K562 (cell line): ENCODE measurements around the gene APOLD1. TPM values are rescaled to one million over a fixed set of nuclear protein-coding genes. Genes with fewer than 3 reads are reported as not detected.

Source experiments
- ATAC-seq: fragments of 200-7000 bp; cut with Tn5 transposase; 3 replicates; pipeline ENCODE4 v1.9.1; 2020; ENCODE audit warnings: moderate library complexity
- BruUV-seq: library from RNA; stranded (reverse); fragments of 400-500 nt; replicated peaks from 2 replicates; lab custom pipeline; 2021; lab: Mats Ljungman, UMichigan
- CTCF ChIA-PET: fragments of 300-600 bp; formaldehyde crosslinking; extraction: SDS; loops from one replicate; lab custom pipeline; 2021; ENCODE audit warnings: low intra/inter-chr PET ratio; lab: Yijun Ruan, JAX
- POLR2A ChIA-PET: fragments of 300-600, 350-650 bp; sonication (Branson Sonifier 250); formaldehyde crosslinking; extraction: SDS; loops from one replicate; lab custom pipeline; 2021; ENCODE audit warnings: antibody characterized with exemption, inconsistent platforms; lab: Yijun Ruan, JAX
- DNase-seq, 4 experiments: peaks; one replicate each; pipeline versions ENCODE4 v3.0.0 to v3.0.0-alpha.2; 2011 to 2018; ENCODE audit warnings: low spot score in 3 of 4, mixed read lengths in 3 of 4; ENCODE audit errors: extremely low read depth in 1 of 4
- FAIRE-seq: peaks from 2 replicates; lab custom pipeline; 2011; peaks lifted over from hg19 to GRCh38; lab: Jason Lieb, UNC
- H2AFZ ChIP-seq: 2 replicates; pipeline ENCODE4 v1.6.0; 2011; ENCODE audit warnings: low read depth, low read length, control low read depth, inconsistent platforms
- H3K27ac ChIP-seq: fragments of 200-600 bp; 3 replicates; pipeline ENCODE4 v1.8.0; 2011; ENCODE audit warnings: low read depth, mild to moderate bottlenecking, control low read depth, inconsistent platforms, low read length, moderate library complexity, mixed read lengths; ENCODE audit errors: extremely low read depth
- H3K27me3 ChIP-seq, 2 experiments: fragments of 300-600 bp in 1 of 2; 2 replicates in 1 of 2; 3 replicates in 1 of 2; pipeline versions ENCODE4 v1.6.0 to v1.8.0; 2011; ENCODE audit warnings: inconsistent platforms in 2 of 2, low read length in 2 of 2, mild to moderate bottlenecking in 1 of 2, mixed read lengths in 1 of 2, moderate library complexity in 1 of 2; ENCODE audit not compliant: control insufficient read depth in 2 of 2, insufficient read depth in 2 of 2
- H3K36me3 ChIP-seq: fragments of 300-600 bp; 3 replicates; pipeline ENCODE4 v1.8.0; 2011; ENCODE audit warnings: mild to moderate bottlenecking, low read length, inconsistent platforms; ENCODE audit not compliant: control insufficient read depth, insufficient read depth
- H3K4me1 ChIP-seq, 2 experiments: fragments of 200-600 bp in 1 of 2; replicated peaks in 1 of 2; 2 replicates in 1 of 2; 3 replicates in 1 of 2; pipeline versions ENCODE4 v1.5.1 to v1.8.0; 2011; ENCODE audit warnings: inconsistent platforms in 2 of 2, low read length in 2 of 2, mild to moderate bottlenecking in 1 of 2, mixed read lengths in 1 of 2, moderate library complexity in 1 of 2; ENCODE audit not compliant: control insufficient read depth in 2 of 2, insufficient read depth in 2 of 2
- H3K4me2 ChIP-seq: 2 replicates; pipeline ENCODE4 v1.6.1; 2011; ENCODE audit warnings: low read length, control low read depth, inconsistent platforms, mixed read lengths; ENCODE audit not compliant: insufficient read depth
- H3K4me3 ChIP-seq: fragments of 200-600 bp; sonication (generic), shearing (Covaris generic); 2 replicates; pipeline ENCODE4 v1.5.1; 2016; ENCODE audit warnings: control low read depth, inconsistent platforms
- H3K79me2 ChIP-seq: fragments of 200-600 bp; 3 replicates; pipeline ENCODE4 v1.8.0; 2011; ENCODE audit warnings: low read length, inconsistent platforms; ENCODE audit not compliant: control insufficient read depth, insufficient read depth
- H3K9ac ChIP-seq, 2 experiments: 2 replicates each; pipeline versions ENCODE4 v1.6.0 to v1.6.1; 2011; ENCODE audit warnings: low read depth in 2 of 2, low read length in 2 of 2, control low read depth in 1 of 2, inconsistent platforms in 1 of 2, mild to moderate bottlenecking in 1 of 2, mixed read lengths in 1 of 2; ENCODE audit not compliant: insufficient read depth in 1 of 2
- H3K9me1 ChIP-seq: one replicate; pipeline ENCODE4 v1.6.0; 2011; ENCODE audit warnings: inconsistent platforms, mild to moderate bottlenecking, low read length, moderate library complexity; ENCODE audit not compliant: control insufficient read depth, insufficient read depth
- H3K9me3 ChIP-seq: replicated peaks from 2 replicates; pipeline ENCODE4 v1.5.1; 2011; ENCODE audit warnings: low read depth, low read length, inconsistent platforms; ENCODE audit not compliant: control insufficient read depth, insufficient read depth
- H4K20me1 ChIP-seq: replicated peaks from 2 replicates; pipeline ENCODE4 v1.6.1; 2011; ENCODE audit warnings: low read length, inconsistent platforms, mixed read lengths; ENCODE audit not compliant: control insufficient read depth, insufficient read depth
- ADNP ChIP-seq: fragments of 200-800 bp; sonication (Bioruptor generic); IDR thresholded peaks from 2 replicates; pipeline ENCODE4 v1.6.1; 2016; ENCODE audit warnings: missing genetic modification characterization, missing compliant biosample characterization
- ARHGAP35 ChIP-seq: fragments of 450-650 bp; IDR thresholded peaks from 2 replicates; pipeline ENCODE4 v1.6.1; 2018; ENCODE audit not compliant: partially characterized antibody
- BCOR ChIP-seq: fragments of 450-650 bp; IDR thresholded peaks from 2 replicates; pipeline ENCODE4 v1.6.1; 2016
- CREBBP ChIP-seq: IDR thresholded peaks from one replicate; pipeline ENCODE4 v1.6.1; 2012; ENCODE audit warnings: low read depth, mild to moderate bottlenecking, control low read depth, inconsistent platforms, low read length
- EWSR1 ChIP-seq: fragments of 450-650 bp; IDR thresholded peaks from 2 replicates; pipeline ENCODE4 v1.6.1; 2018; ENCODE audit warnings: borderline replicate concordance, mild to moderate bottlenecking, low read depth, moderate library complexity; ENCODE audit not compliant: partially characterized antibody
- JUND ChIP-seq, 2 experiments: IDR thresholded peaks; 2 replicates in 1 of 2; 3 replicates in 1 of 2; pipeline ENCODE4 v1.6.1; 2011; ENCODE audit warnings: borderline replicate concordance in 2 of 2, low read depth in 2 of 2, low read length in 2 of 2, improper control_type of control experiment in 1 of 2, missing biosample characterization in 1 of 2, missing genetic modification characterization in 1 of 2, missing genetic modification reagents in 1 of 2
- MAFF ChIP-seq: IDR thresholded peaks from 2 replicates; pipeline ENCODE4 v1.6.1; 2012; ENCODE audit warnings: low read length, improper control_type of control experiment
- NFXL1 ChIP-seq: fragments of 450-650 bp; formaldehyde crosslinking; IDR thresholded peaks from 2 replicates; pipeline ENCODE4 v1.4.0; 2021; ENCODE audit warnings: mild to moderate bottlenecking
- PCBP2 ChIP-seq: fragments of 200-400 bp; formaldehyde crosslinking; IDR thresholded peaks from 2 replicates; pipeline ENCODE4 v1.6.1; 2018; ENCODE audit warnings: low read length, low read depth, mild to moderate bottlenecking, moderate library complexity; ENCODE audit not compliant: poor library complexity, severe bottlenecking
- POLR2H ChIP-seq: IDR thresholded peaks from 2 replicates; pipeline ENCODE4 v1.6.1; 2016; ENCODE audit warnings: missing genetic modification characterization, low read depth, mild to moderate bottlenecking, control low read depth, missing compliant biosample characterization, moderate library complexity
- ZNF232 ChIP-seq: sonication (generic); formaldehyde crosslinking; IDR thresholded peaks from 2 replicates; pipeline ENCODE4 v1.8.0; 2022; ENCODE audit warnings: mild to moderate bottlenecking, missing genetic modification reagents
- ZNF436 ChIP-seq: fragments of 250-450, 450-650 bp; sonication (Bioruptor Pico); formaldehyde crosslinking; IDR thresholded peaks from 2 replicates; pipeline ENCODE4 v1.7.0; 2020; ENCODE audit warnings: mild to moderate bottlenecking
- WGBS: fragments of 100-300 bp; shearing (Covaris generic); methylation state at CpG from one replicate; pipeline ENCODE4 v1.1.6; 2016; ENCODE audit warnings: low coverage, mixed read lengths; ENCODE audit not compliant: insufficient coverage; ENCODE audit errors: missing lambda C conversion rate; 5-methylcytosine and 5-hydroxymethylcytosine counted together
- in situ Hi-C: fragments of 300-500 bp; cut with MboI; formaldehyde crosslinking; loops from 4 replicates; pipeline ENCODE4 v1.15.0; 2018; ENCODE audit warnings: inconsistent platforms, mixed read lengths
- intact Hi-C: fragments of 100-400 bp; cut with micrococcal nuclease; formaldehyde crosslinking; loops from 2 replicates; pipeline ENCODE4 v1.14.2; 2022
- polyA plus RNA-seq, 8 experiments: library from polyadenylated mRNA; depleted of rRNA in 4 of 8; stranded (reverse) in 5 of 8; unstranded in 3 of 8; fragments of >200 nt; fragmentation: Nextera tagmentation in 2 of 8; fragmentation: Illumina TruSeq in 1 of 8; extraction: Ambion mirVana in 2 of 8; extraction: Trizol in 1 of 8; gene quantifications; 2 replicates each; pipeline versions ENCODE4 v1.2.1 to v1.2.3, GENCODE V29; 2011 to 2014; ENCODE audit warnings: inconsistent platforms in 1 of 8, missing spikeins in 1 of 8
- total RNA-seq, 7 experiments: library from RNA; depleted of rRNA in 6 of 7; stranded (reverse); fragments of >200 nt in 6 of 7; fragmentation: Illumina TruSeq in 2 of 7; extraction: Trizol in 2 of 7; gene quantifications; 2 replicates each; pipeline versions ENCODE4 v1.2.1 to v1.2.3, GENCODE V29; 2011 to 2021; ENCODE audit warnings: low replicate concordance in 1 of 7
- TF ChIP-seq, protein P1 (sequence below), 2 experiments: fragments of 450-650 bp in 1 of 2; sonication (generic) in 1 of 2; formaldehyde crosslinking in 1 of 2; IDR thresholded peaks in 1 of 2; conservative IDR thresholded peaks in 1 of 2; 2 replicates each; pipeline versions ENCODE4 v1.6.1 to v1.8.1; 2016 to 2023; ENCODE audit warnings: mild to moderate bottlenecking in 2 of 2, moderate library complexity in 2 of 2, inconsistent platforms in 1 of 2, missing genetic modification reagents in 1 of 2

The APOLD1 gene
- total and polyA plus RNA-seq, 9 of the 15 experiments (the other 6 are each of a cell fraction or from before 2014, with no cell fraction given), result 0.28 to 1.1 (median 0.61) TPM

DNA sequence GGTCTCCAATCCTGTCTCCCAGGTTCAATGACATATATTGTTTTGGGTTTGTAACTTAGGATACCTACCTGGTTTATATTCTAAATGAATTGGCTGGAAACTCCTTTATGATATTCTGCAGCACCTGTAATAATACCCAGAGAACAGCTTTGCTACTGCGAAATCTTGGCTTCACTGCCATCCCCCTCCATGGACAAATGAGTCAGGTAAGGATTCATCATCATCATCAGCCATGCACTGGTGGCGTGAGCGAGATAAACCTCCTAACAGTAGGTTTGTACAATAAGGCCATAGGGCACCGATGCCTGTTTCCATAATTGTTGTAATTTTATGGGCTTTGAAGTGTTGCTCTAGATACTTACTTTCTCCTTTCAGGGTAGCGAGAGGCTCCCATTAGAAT, 38.4 kb downstream of the APOLD1 start:
- no peak overlapping the region for H3K27ac ChIP-seq
- H3K27me3 ChIP-seq, result no peaks in the 10 kb centered on the region
- ChIA-PET CTCF (no interaction called here), POLR2A (interaction anchor here (0.7 kb wide), 1 partner anchor 76 kb away, joined by 3 read pairs; no protein-coding TSS in a partner anchor)
- no peak overlapping the region for H3K9ac ChIP-seq
- no peaks in the 10 kb centered on the region for H3K9me1 ChIP-seq
- BruUV-seq, result TSS peak; percentile 9
- peaks cover 90% of the 10 kb centered on the region for H3K36me3 ChIP-seq
- TF ChIP-seq MAFF (no peak), ZNF436 (CRISPR knock-in tag) (no peak)
- H3K4me2 ChIP-seq, result no peak overlapping the region
- in situ Hi-C loops (no loop called here), intact Hi-C loops (no loop called here)
- no peaks in the 10 kb centered on the region for H4K20me1 ChIP-seq
- DNase-seq (no peak), FAIRE-seq (no peak), ATAC-seq (no peak)
- H3K4me1 ChIP-seq, result peaks cover 0 to 5% of the 10 kb centered on the region in 2 experiments; a peak in 3 of 5 replicates
- peaks cover 6% of the 10 kb centered on the region for H3K79me2 ChIP-seq
- no peaks in the 10 kb centered on the region for H3K9me3 ChIP-seq
- no peak overlapping the region for H3K4me3 ChIP-seq
- 95% methylated on average over 5 of the region's 5 CpGs for WGBS
- no peak overlapping the region for H2AFZ ChIP-seq

DNA sequence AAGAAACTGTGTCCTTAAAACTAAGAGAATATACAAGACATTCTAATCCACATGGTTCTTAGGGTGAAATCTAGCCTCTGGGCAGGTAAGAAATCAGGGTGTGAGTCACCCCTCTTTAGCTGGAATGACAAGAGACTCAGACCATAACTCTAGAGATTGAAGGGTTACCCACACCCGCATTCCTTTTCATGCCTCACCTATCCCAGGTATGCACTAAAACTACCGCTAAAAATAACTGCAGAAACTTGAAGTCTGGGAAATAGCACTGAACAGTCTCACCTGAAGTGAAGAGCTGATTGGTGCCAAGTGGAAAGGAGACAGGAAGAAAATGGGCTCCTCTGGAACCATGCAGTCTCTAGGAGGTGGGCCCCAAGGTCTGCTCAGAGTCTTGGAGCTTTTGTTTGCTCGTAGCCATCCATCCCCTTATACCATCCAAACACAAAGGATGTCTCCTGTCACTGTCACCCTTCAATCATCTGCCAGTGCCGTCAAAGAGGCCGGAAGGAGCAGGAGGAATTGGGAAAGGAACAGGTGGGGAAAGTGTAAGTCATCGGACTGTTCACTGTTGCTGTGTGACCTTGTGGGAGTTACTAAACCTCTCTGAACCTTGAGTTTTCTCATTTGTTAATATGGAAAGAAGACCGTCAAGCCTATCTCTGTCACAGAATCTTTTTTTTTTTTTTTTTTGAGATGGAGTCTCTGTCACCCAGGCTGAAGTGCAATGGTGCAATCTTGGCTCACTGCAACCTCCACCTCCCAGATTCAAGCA, 50.1 kb downstream of the APOLD1 start:
- Histone ChIP-seq H3K36me3 (peaks cover 19% of the 10 kb centered on the region; the same call in 2 of the 3 replicates), H4K20me1 (no peaks in the 10 kb centered on the region; the same call in 1 of the 2 replicates), H3K27ac (no peak overlapping the region), H3K79me2 (no peaks in the 10 kb centered on the region), H3K4me2 (no peak overlapping the region), H3K4me1 (no peaks in the 10 kb centered on the region; a peak in 1 of 5 replicates), H3K27me3 (no peaks in the 10 kb centered on the region), H3K9ac (no peak overlapping the region), H3K9me3 (no peaks in the 10 kb centered on the region), H2AFZ (no peak overlapping the region), H3K4me3 (no peak overlapping the region), H3K9me1 (no peaks in the 10 kb centered on the region)
- ChIA-PET POLR2A (no interaction called here), CTCF (interaction anchor here (1.8 kb wide), 1 partner anchor 148 kb away, joined by 5 read pairs; no protein-coding TSS in a partner anchor)
- intact Hi-C loops, result no loop called here
- in situ Hi-C loops, result no loop called here
- DNase-seq (peak in 2 of 4 experiments; percentile 10 to 13), FAIRE-seq (no peak), ATAC-seq (no peak)
- no TSS peak for BruUV-seq
- WGBS, result 67% methylated on average over 6 of the region's 7 CpGs
- TF ChIP-seq, protein P1, sequence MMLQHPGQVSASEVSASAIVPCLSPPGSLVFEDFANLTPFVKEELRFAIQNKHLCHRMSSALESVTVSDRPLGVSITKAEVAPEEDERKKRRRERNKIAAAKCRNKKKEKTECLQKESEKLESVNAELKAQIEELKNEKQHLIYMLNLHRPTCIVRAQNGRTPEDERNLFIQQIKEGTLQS (IDR thresholded peaks at IDR 0.05), result peak; percentile 44; the same call in 1 of the 2 replicates
- TF ChIP-seq, protein P1 (CRISPR knock-in tag; conservative IDR thresholded peaks at IDR 0.05), result no peak
- TF ChIP-seq ARHGAP35 (no peak), CREBBP (no peak), BCOR (peak; percentile 82), ZNF232 (CRISPR knock-in tag) (no peak), POLR2H (tag) (no peak), EWSR1 (no peak), PCBP2 (no peak), ADNP (tag) (no peak), JUND (IDR thresholded peaks at IDR 0.05; ENCODE audit: borderline replicate concordance, low read depth, low read length) (peak; percentile 55; the same call in 1 of the 2 replicates), JUND (tag; IDR thresholded peaks at IDR 0.05; ENCODE audit: borderline replicate concordance, low read depth, low read length) (peak; percentile 45; the same call in 2 of the 3 replicates), NFXL1 (no peak)
